ENCODE measurements around the gene GUCY1A2.

The GUCY1A2 gene

GRCh38 chr11:106694501-106694900 lies 323.8 kb downstream of the GUCY1A2 start:
- no peak for TF ChIP-seq CTCF (IDR thresholded peaks at IDR 0.05; ENCODE audit: low read depth, low read length, missing control alignments)
- in situ Hi-C loops (cut with HindIII; ENCODE audit: low sequenced_read_pairs), result no loop called here
- DNase-seq (ENCODE audit: low read depth), result no peak
- H3K4me3 ChIP-seq (ENCODE audit: low read depth, low read length), result no peak overlapping the region

- no peak overlapping the region for H3K4me3 ChIP-seq (ENCODE audit: low read depth, low read length)
- no peak for TF ChIP-seq CTCF (IDR thresholded peaks at IDR 0.05; ENCODE audit: low read depth, low read length, missing control alignments)
- DNase-seq (ENCODE audit: low read depth), result no peak
- in situ Hi-C loops (cut with HindIII; ENCODE audit: low sequenced_read_pairs), result no loop called here
Measured at GRCh38 chr11:106691807-106692365, 326.4 kb downstream of the GUCY1A2 start.

GRCh38 chr11:106690923-106691322 lies 327.4 kb downstream of the GUCY1A2 start:
- in situ Hi-C loops (cut with HindIII; ENCODE audit: low sequenced_read_pairs), result no loop called here
- no peak for TF ChIP-seq CTCF (IDR thresholded peaks at IDR 0.05; ENCODE audit: low read depth, low read length, missing control alignments)
- no peak overlapping the region for H3K4me3 ChIP-seq (ENCODE audit: low read depth, low read length)
- DNase-seq (ENCODE audit: low read depth), result no peak

GRCh38 chr11:106684944-106685343 lies 333.3 kb downstream of the GUCY1A2 start:
- TF ChIP-seq CTCF (IDR thresholded peaks at IDR 0.05; ENCODE audit: low read depth, low read length, missing control alignments), result no peak
- no peak for DNase-seq (ENCODE audit: low read depth)
- in situ Hi-C loops (cut with HindIII; ENCODE audit: low sequenced_read_pairs), result no loop called here
- no peak overlapping the region for H3K4me3 ChIP-seq (ENCODE audit: low read depth, low read length)

GRCh38 chr11:106683435-106683834 lies 334.8 kb downstream of the GUCY1A2 start:
- no peak for TF ChIP-seq CTCF (IDR thresholded peaks at IDR 0.05; ENCODE audit: low read depth, low read length, missing control alignments)
- in situ Hi-C loops (cut with HindIII; ENCODE audit: low sequenced_read_pairs), result no loop called here
- DNase-seq (ENCODE audit: low read depth), result no peak
- no peak overlapping the region for H3K4me3 ChIP-seq (ENCODE audit: low read depth, low read length)

- DNase-seq (ENCODE audit: low read depth), result no peak
- no peak for TF ChIP-seq CTCF (IDR thresholded peaks at IDR 0.05; ENCODE audit: low read depth, low read length, missing control alignments)
- no peak overlapping the region for H3K4me3 ChIP-seq (ENCODE audit: low read depth, low read length)
- in situ Hi-C loops (cut with HindIII; ENCODE audit: low sequenced_read_pairs), result no loop called here
Measured at GRCh38 chr11:106681435-106681834, 336.8 kb downstream of the GUCY1A2 start.

GRCh38 chr11:106679581-106679980 lies 338.7 kb downstream of the GUCY1A2 start:
- no peak for TF ChIP-seq CTCF (IDR thresholded peaks at IDR 0.05; ENCODE audit: low read depth, low read length, missing control alignments)
- in situ Hi-C loops (cut with HindIII; ENCODE audit: low sequenced_read_pairs), result no loop called here
- DNase-seq (ENCODE audit: low read depth), result no peak
- no peak overlapping the region for H3K4me3 ChIP-seq (ENCODE audit: low read depth, low read length)

All from astrocyte of the cerebellum (primary cell).